NOMO-1 treated with dmso at 0.1 percent for 144 hours (cell line): Measurements from ENCODE around the gene HMGB1.

Experiments
- DNase-seq: peaks from one replicate; lab custom pipeline; 2025; ENCODE audit not compliant: unreplicated experiment; lab: John Stamatoyannopoulos, UW

The HMGB1 gene

DNA sequence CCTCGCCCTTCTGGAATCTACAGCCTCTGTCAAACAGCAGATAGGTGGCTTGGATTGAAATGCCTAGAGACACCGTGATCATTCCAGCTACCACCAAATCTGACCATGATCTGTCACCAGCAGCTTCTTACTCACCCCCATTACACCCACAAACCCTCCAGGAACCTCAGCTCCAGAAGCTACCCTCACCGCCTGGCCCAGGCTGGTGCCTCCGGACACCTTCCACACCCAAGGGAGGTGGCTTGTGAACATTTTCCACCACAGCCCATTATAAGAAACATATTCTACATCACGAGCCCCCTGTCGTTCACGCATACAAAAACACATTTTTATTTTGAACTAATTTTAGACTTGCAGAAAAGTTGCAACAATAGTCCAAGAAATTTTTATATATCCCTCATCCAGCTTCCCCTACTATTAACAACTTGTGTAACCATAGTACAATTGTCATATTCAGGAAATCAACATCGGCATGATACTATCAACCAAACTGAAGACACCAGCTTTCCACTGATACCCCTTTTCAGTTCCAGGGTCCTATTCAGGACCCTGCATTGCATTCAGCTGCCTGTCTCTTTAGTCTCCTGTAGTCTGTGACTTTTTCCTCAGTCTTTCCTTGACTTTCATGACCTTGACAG, 58.8 kb downstream of the HMGB1 start:
- no peak for DNase-seq
